ENCODE measurements around the gene MR1.
A peak's percentile ranks its signal among the peaks of the same experiment; 100 is the strongest.
"Not testable (repeated sequence)": the region's sequence is repeated elsewhere in the genome, so short reads cannot be mapped to it uniquely, and the experiment has no call there.

The MR1 gene

GRCh38 chr1:181032535-181032934 is 1.2 kb upstream of the MR1 start:
- no peak for DNase-seq (ENCODE audit: low read depth)

GRCh38 chr1:181033128-181033798 is 520 bp upstream of the MR1 start:
- DNase-seq (ENCODE audit: low read depth): no peak

- not testable (repeated sequence) for DNase-seq (ENCODE audit: low read depth)
Measured at GRCh38 chr1:181035210-181035609, 1.4 kb downstream of the MR1 start.

DNA sequence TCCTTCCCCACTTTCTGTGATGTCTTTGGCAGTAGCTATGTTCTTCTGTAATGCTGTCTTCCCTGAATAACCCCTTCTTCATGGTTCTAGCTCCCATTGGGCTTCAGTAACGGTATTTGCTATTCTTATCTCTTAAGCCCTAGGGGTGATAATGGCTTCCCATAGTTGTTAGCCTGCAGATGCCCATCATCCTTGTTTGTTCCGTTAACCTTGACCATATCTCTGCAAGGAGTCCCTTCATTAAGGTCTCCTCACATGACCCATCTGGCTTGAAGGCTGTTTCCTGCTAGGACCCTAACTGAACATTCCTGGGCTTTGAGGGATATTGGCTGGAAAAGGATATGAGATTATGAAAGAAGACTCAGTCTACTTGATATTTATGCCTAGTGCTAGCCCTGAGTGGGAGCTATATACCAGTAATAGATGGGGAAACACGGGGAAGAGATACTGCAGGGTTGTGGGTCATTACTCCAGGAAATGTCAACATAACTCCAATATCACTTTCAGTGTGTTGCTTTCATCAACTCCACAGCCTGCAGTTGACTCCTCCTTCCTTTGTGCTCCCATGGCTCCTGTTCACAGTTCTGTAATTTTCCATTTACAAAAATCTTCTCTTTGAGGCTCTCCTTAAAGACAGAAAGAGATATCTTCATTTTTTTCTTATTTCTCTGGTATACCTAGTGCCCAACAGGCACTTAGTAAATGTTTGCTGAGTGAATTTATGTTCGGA is 2.5 kb downstream of the MR1 start:
- DNase-seq (ENCODE audit: low read depth): no peak

- DNase-seq (ENCODE audit: low read depth): no peak
Measured at GRCh38 chr1:181037386-181037785, 3.6 kb downstream of the MR1 start.

GRCh38 chr1:181038399-181038873 is 4.7 kb downstream of the MR1 start:
- peak; percentile 39 for DNase-seq (ENCODE audit: low read depth)

DNA sequence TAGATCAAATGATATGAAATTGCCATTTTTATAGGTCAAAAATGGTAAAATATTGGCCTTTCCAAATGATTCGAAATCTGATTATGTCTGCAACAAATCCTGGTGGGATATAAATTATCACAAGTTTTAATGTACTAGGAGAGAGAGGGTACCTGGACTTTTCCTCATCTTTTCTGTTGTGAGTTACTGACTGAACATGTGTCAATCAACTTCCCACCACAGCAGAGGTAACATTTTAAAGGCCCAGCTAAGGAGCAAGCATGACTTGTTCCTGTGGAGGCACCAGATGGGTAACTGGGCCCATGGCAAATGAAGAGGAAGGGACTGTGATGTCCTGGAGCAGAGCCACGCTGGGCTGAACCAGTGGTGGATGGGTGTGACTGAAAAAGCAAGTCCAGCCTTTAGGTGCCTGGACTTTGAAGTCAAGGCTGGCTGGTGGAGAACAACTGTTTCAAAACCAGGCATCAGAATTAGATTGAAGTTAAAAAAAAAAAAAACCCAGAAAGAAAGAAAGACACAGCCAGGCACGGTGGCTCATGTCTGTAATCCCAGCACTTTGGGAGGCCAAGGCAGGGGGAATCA is 6.6 kb downstream of the MR1 start:
- no peak for DNase-seq (ENCODE audit: low read depth)

- no peak for DNase-seq (ENCODE audit: low read depth)
Measured at GRCh38 chr1:181043025-181043888, 9.5 kb downstream of the MR1 start.

DNA sequence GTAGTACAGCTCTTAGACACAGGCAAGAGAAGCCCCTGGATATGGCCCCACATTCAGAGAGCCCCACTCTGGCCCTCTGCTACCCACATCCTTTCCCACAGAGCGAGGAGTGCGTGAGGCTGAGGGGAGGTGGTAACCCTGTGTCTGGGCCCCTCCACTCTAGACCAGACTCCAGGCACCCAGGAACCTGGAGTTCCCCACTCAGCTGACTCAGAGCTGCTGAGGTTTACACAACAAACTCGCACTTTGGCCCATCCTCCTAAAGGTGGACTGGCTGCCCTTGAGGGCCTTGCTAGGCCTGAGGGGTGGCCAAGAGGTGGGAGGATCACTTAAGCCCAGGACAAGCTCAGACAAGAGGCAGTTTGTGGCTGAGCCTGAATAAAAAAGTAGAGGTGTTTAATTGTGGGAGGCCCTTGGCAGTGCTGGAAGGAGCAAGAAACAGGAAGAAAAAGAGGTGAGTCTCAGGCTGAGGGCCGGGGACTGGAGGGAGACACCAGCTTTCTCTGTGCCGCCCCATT is 10.7 kb downstream of the MR1 start:
- no peak for DNase-seq (ENCODE audit: low read depth)

DNA sequence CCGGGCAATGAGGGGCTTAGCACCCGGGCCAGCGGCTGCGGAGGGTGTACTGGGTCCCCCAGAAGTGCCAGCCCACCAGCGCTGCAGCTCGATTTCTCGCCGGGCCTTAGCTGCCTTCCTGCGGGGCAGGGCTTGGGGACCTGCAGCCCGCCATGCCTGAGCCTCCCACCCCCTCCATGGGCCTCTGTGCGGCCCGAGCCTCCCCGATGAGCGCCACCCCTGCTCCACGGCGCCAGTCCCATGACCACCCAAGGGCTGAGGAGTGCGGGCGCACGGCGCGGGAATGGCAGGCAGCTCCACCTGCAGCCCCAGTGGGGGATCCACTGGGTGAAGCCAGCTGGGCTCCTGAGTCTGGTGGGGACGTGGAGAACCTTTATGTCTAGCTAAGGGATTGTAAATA is 12.2 kb downstream of the MR1 start:
- not testable (repeated sequence) for DNase-seq (ENCODE audit: low read depth)

GRCh38 chr1:181049378-181049777 is 15.6 kb downstream of the MR1 start:
- no peak for DNase-seq (ENCODE audit: low read depth)

GRCh38 chr1:181050922-181051321 is 17.1 kb downstream of the MR1 start:
- DNase-seq (ENCODE audit: low read depth): no peak

DNA sequence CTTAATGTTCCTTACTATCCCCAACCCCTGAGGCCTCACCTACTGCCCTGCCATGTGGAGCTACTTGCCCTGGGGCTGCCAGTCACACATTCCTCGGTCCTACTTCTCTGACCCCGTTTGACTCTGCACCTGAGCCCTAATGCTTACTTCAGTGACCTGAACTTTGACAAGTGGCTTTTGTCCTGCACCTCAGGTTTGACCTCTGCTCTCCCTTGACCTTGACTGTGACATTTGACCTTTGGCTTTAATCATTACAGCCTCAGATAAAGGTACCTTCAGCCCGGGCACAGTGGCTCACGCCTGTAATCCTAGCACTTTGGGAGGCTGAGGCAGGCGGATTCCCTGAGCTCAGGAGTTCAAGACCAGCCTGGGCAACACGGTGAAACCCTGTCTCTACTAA is 22.8 kb downstream of the MR1 start:
- DNase-seq (ENCODE audit: low read depth): no peak

DNA sequence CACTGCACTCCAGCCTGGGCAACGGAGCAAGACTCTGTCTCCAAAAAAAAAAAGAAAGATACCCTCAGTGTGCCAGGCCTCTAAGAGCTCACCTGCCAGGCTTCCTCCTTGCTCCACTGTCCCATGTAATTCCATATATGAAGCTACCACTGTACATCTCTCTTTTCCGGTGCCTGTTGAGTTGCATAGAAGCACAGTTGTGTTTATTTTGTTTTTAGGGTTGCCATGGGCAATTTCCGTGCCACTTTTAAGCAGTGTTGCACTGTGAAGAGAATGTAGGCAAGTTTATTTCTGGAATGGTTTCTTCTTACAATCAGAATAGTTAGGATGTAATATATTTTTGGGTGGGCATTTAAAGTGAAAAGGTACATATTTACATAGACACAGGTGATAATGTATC is 23.3 kb downstream of the MR1 start:
- DNase-seq (ENCODE audit: low read depth): no peak

- no peak for DNase-seq (ENCODE audit: low read depth)
Measured at GRCh38 chr1:181059435-181059834, 25.7 kb downstream of the MR1 start.

- DNase-seq (ENCODE audit: low read depth): no peak
Measured at GRCh38 chr1:181060066-181060465, 26.3 kb downstream of the MR1 start.

GRCh38 chr1:181060947-181061346 is 27.2 kb downstream of the MR1 start:
- not testable (repeated sequence) for DNase-seq (ENCODE audit: low read depth)

DNA sequence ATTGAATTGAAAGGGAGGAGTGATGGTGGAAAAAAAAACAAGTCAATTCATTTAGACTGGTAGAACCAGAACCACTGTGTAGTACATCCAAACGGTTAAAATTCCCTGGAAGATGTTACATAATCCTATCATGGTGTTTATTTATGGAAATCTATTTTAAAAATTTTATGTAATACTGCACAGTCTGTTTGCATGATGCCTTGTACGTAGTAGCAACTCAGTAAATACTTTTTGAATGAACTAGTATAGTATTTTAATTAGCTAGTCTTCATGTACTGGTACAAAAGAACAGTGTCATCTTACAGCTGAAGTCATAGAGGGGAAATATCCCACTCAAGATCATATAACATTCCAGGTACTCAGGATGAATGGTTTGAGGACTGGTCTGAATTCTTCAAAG is 27.7 kb downstream of the MR1 start:
- DNase-seq (ENCODE audit: low read depth): no peak

GRCh38 chr1:181061891-181062835 is 28.4 kb downstream of the MR1 start:
- DNase-seq (ENCODE audit: low read depth): no peak

- no peak for DNase-seq (ENCODE audit: low read depth)
Measured at GRCh38 chr1:181062836-181063428, 29.1 kb downstream of the MR1 start.

Data from activated T-cell treated with anti-CD3 and anti-CD28 coated beads for 1 hour (primary cell).